GM12878 (cell line): ENCODE results near the gene TYK2. TPM values are rescaled to one million over a fixed set of nuclear protein-coding genes. Genes with fewer than 3 reads are reported as not detected.

Experiments used
- ATAC-seq: fragments of 200-7000 bp; cut with Tn5 transposase; 3 replicates; pipeline ENCODE4 v1.9.1; 2020; ENCODE audit warnings: mild to moderate bottlenecking, moderate library complexity
- BruUV-seq: library from RNA; stranded (reverse); fragments of 400-500 nt; replicated peaks from 2 replicates; lab custom pipeline; 2021; lab: Mats Ljungman, UMichigan
- CTCF ChIA-PET: fragments of 300-600 bp; sonication (Branson Sonifier 250); formaldehyde crosslinking; extraction: SDS; loops from one replicate; lab custom pipeline; 2021; ENCODE audit warnings: inconsistent platforms; lab: Yijun Ruan, JAX
- POLR2A ChIA-PET: fragments of 350-600 bp; formaldehyde crosslinking; extraction: SDS; loops from one replicate; lab custom pipeline; 2021; ENCODE audit warnings: inconsistent platforms; lab: Charles Lee
- RAD21 ChIA-PET: fragments of 300-600 bp; sonication (Branson Sonifier 250); formaldehyde crosslinking; loops from one replicate; lab custom pipeline; 2023; ENCODE audit warnings: antibody characterized with exemption; ENCODE audit not compliant: unreplicated experiment; lab: Charles Lee
- SMC1A ChIA-PET: fragments of 300-600 bp; sonication (Branson Sonifier 250); formaldehyde crosslinking; loops from one replicate; lab custom pipeline; 2023; ENCODE audit not compliant: unreplicated experiment, uncharacterized antibody; lab: Charles Lee
- DNase-seq: peaks from one replicate; pipeline ENCODE4 v3.0.0-alpha.2; 2011; ENCODE audit warnings: low read depth, low spot score
- FAIRE-seq: peaks from 3 replicates; lab custom pipeline; 2011; peaks lifted over from hg19 to GRCh38; lab: Jason Lieb, UNC
- H2AFZ ChIP-seq: 2 replicates; pipeline ENCODE4 v1.6.0; 2011; ENCODE audit warnings: low read depth, low read length, control low read depth; ENCODE audit not compliant: control insufficient read depth
- H3K27ac ChIP-seq: 2 replicates; pipeline ENCODE4 v1.5.1; 2011; ENCODE audit warnings: control low read depth; ENCODE audit not compliant: control insufficient read depth, insufficient read depth
- H3K27me3 ChIP-seq, 2 experiments: replicated peaks in 1 of 2; 2 replicates each; pipeline versions ENCODE4 v1.6.0 to v1.6.1; 2011; ENCODE audit warnings: low read length in 1 of 2; ENCODE audit not compliant: control insufficient read depth in 2 of 2, insufficient read depth in 2 of 2
- H3K36me3 ChIP-seq, 2 experiments: 2 replicates each; pipeline ENCODE4 v1.5.1; 2011; ENCODE audit warnings: low read length in 1 of 2; ENCODE audit not compliant: control insufficient read depth in 2 of 2, insufficient read depth in 2 of 2
- H3K4me1 ChIP-seq: 2 replicates; pipeline ENCODE4 v1.6.1; 2011; ENCODE audit warnings: mild to moderate bottlenecking, low read length, moderate library complexity, mixed read lengths; ENCODE audit not compliant: control insufficient read depth, insufficient read depth
- H3K4me2 ChIP-seq: 2 replicates; pipeline ENCODE4 v1.6.0; 2011; ENCODE audit warnings: control low read depth; ENCODE audit not compliant: control insufficient read depth, insufficient read depth
- H3K4me3 ChIP-seq: fragments of 200-600 bp; sonication (generic); 2 replicates; pipeline ENCODE4 v1.5.1; 2016
- H3K79me2 ChIP-seq: 2 replicates; pipeline ENCODE4 v1.6.0; 2011; ENCODE audit warnings: low read length; ENCODE audit not compliant: control insufficient read depth, insufficient read depth
- H3K9ac ChIP-seq: 2 replicates; pipeline ENCODE4 v1.8.0; 2011; ENCODE audit warnings: low read length, control low read depth, mixed read lengths; ENCODE audit not compliant: control insufficient read depth, insufficient read depth
- H3K9me3 ChIP-seq: replicated peaks from 3 replicates; pipeline ENCODE4 v1.5.1; 2011; ENCODE audit warnings: mild to moderate bottlenecking, low read length; ENCODE audit not compliant: control insufficient read depth, insufficient read depth
- H4K20me1 ChIP-seq: 2 replicates; pipeline ENCODE4 v1.6.0; 2011; ENCODE audit not compliant: control insufficient read depth, insufficient read depth
- CBX3 ChIP-seq: fragments of 200-600 bp; sonication (generic); IDR thresholded peaks from 2 replicates; pipeline ENCODE4 v1.6.1; 2016; ENCODE audit warnings: low read depth, borderline replicate concordance
- DPF2 ChIP-seq: fragments of 450-650 bp; IDR thresholded peaks from 2 replicates; pipeline ENCODE4 v1.6.1; 2017; ENCODE audit warnings: mild to moderate bottlenecking
- EGR1 ChIP-seq, 2 experiments: IDR thresholded peaks; 1 replicate in 1 of 2; 2 replicates in 1 of 2; pipeline ENCODE4 v1.6.1; 2011 to 2012; ENCODE audit warnings: low read depth in 2 of 2, low read length in 2 of 2, borderline replicate concordance in 1 of 2, mild to moderate bottlenecking in 1 of 2, moderate library complexity in 1 of 2
- EP300 ChIP-seq, 2 experiments: fragments of 150-350 bp in 1 of 2; IDR thresholded peaks; 2 replicates each; pipeline ENCODE4 v1.6.1; 2011 to 2012; ENCODE audit warnings: low read depth in 2 of 2, low read length in 2 of 2, borderline replicate concordance in 1 of 2, improper control_type of control experiment in 1 of 2, inconsistent platforms in 1 of 2; ENCODE audit not compliant: control insufficient read depth in 1 of 2
- ETV6 ChIP-seq, 2 experiments: fragments of 450-650 bp in 1 of 2; IDR thresholded peaks in 1 of 2; conservative IDR thresholded peaks in 1 of 2; 2 replicates each; pipeline ENCODE4 v1.6.1; 2014; ENCODE audit warnings: antibody characterized with exemption in 1 of 2, borderline replicate concordance in 1 of 2, low read depth in 1 of 2, mild to moderate bottlenecking in 1 of 2, moderate library complexity in 1 of 2
- IRF4 ChIP-seq: IDR thresholded peaks from 2 replicates; pipeline ENCODE4 v1.6.1; 2011; ENCODE audit warnings: low read depth, low read length
- PAX5 ChIP-seq: IDR thresholded peaks from 2 replicates; pipeline ENCODE4 v1.6.1; 2011; ENCODE audit warnings: low read depth, low read length, borderline replicate concordance
- POLR2AphosphoS2 ChIP-seq: IDR thresholded peaks from 2 replicates; pipeline ENCODE4 v1.6.1; 2011; ENCODE audit warnings: low read depth, mild to moderate bottlenecking, low read length, improper control_type of control experiment, moderate library complexity
- RELA ChIP-seq: fragments of 450-650 bp; IDR thresholded peaks from 2 replicates; pipeline ENCODE4 v1.8.0; 2014; ENCODE audit warnings: borderline replicate concordance; ENCODE audit not compliant: partially characterized antibody
- SIN3A ChIP-seq: IDR thresholded peaks from 2 replicates; pipeline ENCODE4 v1.6.1; 2012; ENCODE audit warnings: low read depth, low read length, improper control_type of control experiment
- SPI1 ChIP-seq: IDR thresholded peaks from 2 replicates; pipeline ENCODE4 v1.6.1; 2011; ENCODE audit warnings: low read depth, mild to moderate bottlenecking, low read length, moderate library complexity, borderline replicate concordance; ENCODE audit not compliant: insufficient read depth
- TCF7 ChIP-seq: IDR thresholded peaks from 2 replicates; pipeline ENCODE4 v1.6.1; 2014; ENCODE audit warnings: antibody characterized with exemption, borderline replicate concordance
- ZNF24 ChIP-seq: fragments of 450-650 bp; IDR thresholded peaks from 2 replicates; pipeline ENCODE4 v1.6.1; 2017; ENCODE audit warnings: antibody characterized with exemption, mild to moderate bottlenecking
- WGBS: methylation state at CpG from one replicate; pipeline ENCODE4 v1.1.6; 2016; ENCODE audit warnings: low lambda C conversion rate; ENCODE audit not compliant: insufficient replicate concordance, insufficient coverage; ENCODE audit errors: missing lambda C conversion rate; 5-methylcytosine and 5-hydroxymethylcytosine counted together
- in situ Hi-C: fragments of 300-500 bp; cut with MboI; formaldehyde crosslinking; loops from 9 replicates; pipeline ENCODE4 v1.14.3; 2018; ENCODE audit warnings: mixed read lengths
- intact Hi-C: fragments of 100-400 bp; cut with micrococcal nuclease; formaldehyde crosslinking; loops from one replicate; pipeline ENCODE4 v1.14.2; 2022; ENCODE audit not compliant: unreplicated experiment
- polyA plus RNA-seq, 11 experiments: library from polyadenylated mRNA; depleted of rRNA in 4 of 11; unstranded in 6 of 11; stranded (reverse) in 5 of 11; fragments of >200 nt; fragmentation: Nextera tagmentation in 4 of 11; fragmentation: Illumina TruSeq in 1 of 11; extraction: Ambion mirVana in 4 of 11; extraction: Trizol in 1 of 11; gene quantifications; 1 replicate in 1 of 11; 2 replicates in 10 of 11; pipeline versions ENCODE4 v1.2.1 to v1.2.3, GENCODE V29; 2011 to 2016; ENCODE audit warnings: inconsistent platforms in 2 of 11, missing spikeins in 2 of 11, low read depth in 1 of 11
- total RNA-seq, 4 experiments: library from RNA; depleted of rRNA in 3 of 4; stranded (reverse); fragments of >200 nt in 3 of 4; fragmentation: Illumina TruSeq in 1 of 4; extraction: Trizol in 1 of 4; gene quantifications; 2 replicates each; pipeline versions ENCODE4 v1.2.1 to v1.2.3, GENCODE V29; 2013 to 2021
- TF ChIP-seq, protein P1 (sequence below): IDR thresholded peaks from 2 replicates; pipeline ENCODE4 v1.6.1; 2012; ENCODE audit warnings: low read depth, low read length, improper control_type of control experiment

Gene TYK2
- total and polyA plus RNA-seq, 10 of the 15 experiments (the other 5 are each of a cell fraction or from before 2014, with no cell fraction given), result 36.4 to 364 (median 179) TPM

- BruUV-seq, result no TSS peak
Measured at GRCh38 chr19:10335352-10335985, 44.9 kb downstream of the TYK2 start.

More at GRCh38 chr19:10335352-10335985, 44.9 kb downstream of the TYK2 start:
- Histone ChIP-seq H3K27ac (no peak overlapping the region), H2AFZ (no peak overlapping the region), H3K27me3 (no peaks in the 10 kb centered on the region), H3K9me3 (no peaks in the 10 kb centered on the region), H3K4me2 (no peak overlapping the region), H3K4me1 (peaks cover 25% of the 10 kb centered on the region), H3K4me3 (no peak overlapping the region), H4K20me1 (no peaks in the 10 kb centered on the region), H3K79me2 (peaks cover 48% of the 10 kb centered on the region), H3K36me3 (peaks cover 4 to 10% of the 10 kb centered on the region in 2 experiments; a peak in 3 of 4 replicates), H3K9ac (no peak overlapping the region)
- in situ Hi-C loops (no loop called here), intact Hi-C loops (no loop called here)
- POLR2A ChIA-PET, result interaction anchor here (0.6 kb wide), 1 partner anchor 28 kb away, joined by 3 read pairs; no protein-coding TSS in a partner anchor
- DNase-seq (no peak), ATAC-seq (no peak), FAIRE-seq (no peak)
- no peak for TF ChIP-seq EGR1 (IDR thresholded peaks at IDR 0.05; ENCODE audit: borderline replicate concordance in 1 of 2, low read depth in 2 of 2, low read length in 2 of 2)
- no peak for TF ChIP-seq RELA
- TF ChIP-seq TCF7, result no peak
- no peak for TF ChIP-seq EP300 (IDR thresholded peaks at IDR 0.05; ENCODE audit: borderline replicate concordance in 1 of 2, control insufficient read depth in 1 of 2, low read depth in 2 of 2, low read length in 2 of 2)
- no peak for TF ChIP-seq IRF4
- no peak for TF ChIP-seq PAX5
- TF ChIP-seq POLR2AphosphoS2, result no peak
- no peak for TF ChIP-seq ETV6 (conservative IDR thresholded peaks at IDR 0.05 in 1 of 2, IDR thresholded peaks at IDR 0.05 in 1 of 2; ENCODE audit: borderline replicate concordance in 1 of 2, low read depth in 1 of 2)
- TF ChIP-seq SIN3A, result no peak
- no peak for TF ChIP-seq ZNF24
- TF ChIP-seq, protein P1, sequence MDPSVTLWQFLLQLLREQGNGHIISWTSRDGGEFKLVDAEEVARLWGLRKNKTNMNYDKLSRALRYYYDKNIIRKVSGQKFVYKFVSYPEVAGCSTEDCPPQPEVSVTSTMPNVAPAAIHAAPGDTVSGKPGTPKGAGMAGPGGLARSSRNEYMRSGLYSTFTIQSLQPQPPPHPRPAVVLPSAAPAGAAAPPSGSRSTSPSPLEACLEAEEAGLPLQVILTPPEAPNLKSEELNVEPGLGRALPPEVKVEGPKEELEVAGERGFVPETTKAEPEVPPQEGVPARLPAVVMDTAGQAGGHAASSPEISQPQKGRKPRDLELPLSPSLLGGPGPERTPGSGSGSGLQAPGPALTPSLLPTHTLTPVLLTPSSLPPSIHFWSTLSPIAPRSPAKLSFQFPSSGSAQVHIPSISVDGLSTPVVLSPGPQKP, result no peak
- no peak for TF ChIP-seq DPF2
- TF ChIP-seq CBX3, result no peak
- TF ChIP-seq SPI1, result no peak
- WGBS, result 93% methylated on average over 26 of the region's 26 CpGs
- CTCF ChIA-PET, result no interaction called here
- RAD21 ChIA-PET, result interaction anchor here (0.5 kb wide), 1 partner anchor 41 kb away, joined by 3 read pairs; no protein-coding TSS in a partner anchor
- SMC1A ChIA-PET, result no interaction called here
